Panc1 (cell line): ENCODE measurements around the gene RNF6. TPM values are rescaled to one million over a fixed set of nuclear protein-coding genes. Genes with fewer than 3 reads are reported as not detected.

Experiments used
- ATAC-seq: fragments of 200-7000 bp; cut with Tn5 transposase; 2 replicates; pipeline ENCODE4 v1.9.1; 2020; ENCODE audit warnings: mild to moderate bottlenecking, moderate library complexity
- BruUV-seq: library from RNA; stranded (reverse); fragments of 400-500 nt; replicated peaks from 2 replicates; lab custom pipeline; 2021; lab: Mats Ljungman, UMichigan
- CTCF ChIA-PET: fragments of 300-600 bp; sonication (Branson Sonifier 250); formaldehyde crosslinking; loops from one replicate; lab custom pipeline; 2022; ENCODE audit warnings: antibody characterized with exemption; lab: Charles Lee
- POLR2A ChIA-PET: fragments of 300-600 bp; sonication (Branson Sonifier 250); formaldehyde crosslinking; loops from one replicate; lab custom pipeline; 2022; ENCODE audit warnings: antibody characterized with exemption; lab: Charles Lee
- DNase-seq: peaks from one replicate; pipeline ENCODE4 v3.0.0-alpha.2; 2010; ENCODE audit warnings: low read depth, low spot score
- H3K27ac ChIP-seq: 2 replicates; pipeline ENCODE4 v1.5.1; 2011; ENCODE audit warnings: mild to moderate bottlenecking, low read length, inconsistent platforms
- H3K27me3 ChIP-seq: fragments of 200-500 bp; sonication (Bioruptor generic); 2 replicates; pipeline ENCODE4 v1.6.0; 2014; ENCODE audit warnings: low read length, inconsistent platforms; ENCODE audit not compliant: control insufficient read depth, insufficient read depth
- H3K36me3 ChIP-seq: fragments of 200-500 bp; sonication (Bioruptor generic); 2 replicates; pipeline ENCODE4 v1.5.1; 2014; ENCODE audit warnings: inconsistent platforms, mild to moderate bottlenecking, low read length, moderate library complexity; ENCODE audit not compliant: control insufficient read depth, insufficient read depth
- H3K4me1 ChIP-seq: 2 replicates; pipeline ENCODE4 v1.5.1; 2011; ENCODE audit warnings: inconsistent platforms, mild to moderate bottlenecking, low read length, moderate library complexity; ENCODE audit not compliant: control insufficient read depth, insufficient read depth
- H3K4me3 ChIP-seq, 2 experiments: 2 replicates each; pipeline ENCODE4 v1.5.1; 2011 to 2012; ENCODE audit warnings: low read depth in 2 of 2, low read length in 2 of 2, mild to moderate bottlenecking in 2 of 2, inconsistent platforms in 1 of 2, moderate library complexity in 1 of 2
- H3K9me3 ChIP-seq: fragments of 200-500 bp; sonication (Bioruptor generic); 2 replicates; pipeline ENCODE4 v1.5.1; 2014; ENCODE audit warnings: low read depth, mild to moderate bottlenecking, inconsistent platforms, low read length, moderate library complexity; ENCODE audit not compliant: control insufficient read depth, insufficient read depth
- POLR2AphosphoS5 ChIP-seq: IDR thresholded peaks from 2 replicates; pipeline ENCODE4 v1.6.1; 2012; ENCODE audit warnings: mild to moderate bottlenecking, low read depth, low read length, moderate library complexity
- REST ChIP-seq, 2 experiments: IDR thresholded peaks; 2 replicates each; pipeline ENCODE4 v1.6.1; 2011 to 2012; ENCODE audit warnings: low read depth in 2 of 2, control low read depth in 1 of 2, low read length in 1 of 2, mild to moderate bottlenecking in 1 of 2, moderate library complexity in 1 of 2; ENCODE audit not compliant: insufficient read depth in 1 of 2
- SIN3A ChIP-seq: IDR thresholded peaks from 2 replicates; pipeline ENCODE4 v1.6.1; 2012; ENCODE audit warnings: low read depth, mild to moderate bottlenecking, low read length, moderate library complexity, borderline replicate concordance; ENCODE audit not compliant: insufficient read depth
- TCF7L2 ChIP-seq: IDR thresholded peaks from 2 replicates; pipeline ENCODE4 v1.6.1; 2011; ENCODE audit warnings: mild to moderate bottlenecking, low read depth, low read length, inconsistent platforms
- in situ Hi-C: cut with HindIII; loops from 2 replicates; pipeline ENCODE4 v1.10.0; 2016; ENCODE audit warnings: low sequenced_read_pairs, low pct_unique_long_range_greater_than_20kb
- intact Hi-C: fragments of 100-400 bp; cut with micrococcal nuclease; formaldehyde crosslinking; loops from one replicate; pipeline ENCODE4 v1.10.0; 2022; ENCODE audit not compliant: unreplicated experiment
- total RNA-seq: library from RNA; stranded (reverse); gene quantifications from one replicate; pipeline ENCODE4 v1.2.1, GENCODE V29; 2021; ENCODE audit not compliant: unreplicated experiment
- TF ChIP-seq, protein P1 (sequence below): fragments of 450-650 bp; IDR thresholded peaks from 2 replicates; pipeline ENCODE4 v1.5.1; 2017; ENCODE audit warnings: mild to moderate bottlenecking

RNF6 gene
- total RNA-seq, 1 experiment from 2014 or later: 38.0 TPM

GRCh38 chr13:26247608-26248007, 25.5 kb upstream of the RNF6 start:
- no peak overlapping the region for H3K4me3 ChIP-seq
- ChIA-PET CTCF (no interaction called here), POLR2A (no interaction called here)
- H3K36me3 ChIP-seq: no peaks in the 10 kb centered on the region
- no peaks in the 10 kb centered on the region; the same call in 1 of the 2 replicates for H3K27me3 ChIP-seq
- H3K27ac ChIP-seq: no peak overlapping the region
- in situ Hi-C loops (no loop called here), intact Hi-C loops (no loop called here)
- ATAC-seq (no peak), DNase-seq (no peak)
- H3K4me1 ChIP-seq: no peaks in the 10 kb centered on the region
- no peaks in the 10 kb centered on the region for H3K9me3 ChIP-seq
- TF ChIP-seq, protein P1, sequence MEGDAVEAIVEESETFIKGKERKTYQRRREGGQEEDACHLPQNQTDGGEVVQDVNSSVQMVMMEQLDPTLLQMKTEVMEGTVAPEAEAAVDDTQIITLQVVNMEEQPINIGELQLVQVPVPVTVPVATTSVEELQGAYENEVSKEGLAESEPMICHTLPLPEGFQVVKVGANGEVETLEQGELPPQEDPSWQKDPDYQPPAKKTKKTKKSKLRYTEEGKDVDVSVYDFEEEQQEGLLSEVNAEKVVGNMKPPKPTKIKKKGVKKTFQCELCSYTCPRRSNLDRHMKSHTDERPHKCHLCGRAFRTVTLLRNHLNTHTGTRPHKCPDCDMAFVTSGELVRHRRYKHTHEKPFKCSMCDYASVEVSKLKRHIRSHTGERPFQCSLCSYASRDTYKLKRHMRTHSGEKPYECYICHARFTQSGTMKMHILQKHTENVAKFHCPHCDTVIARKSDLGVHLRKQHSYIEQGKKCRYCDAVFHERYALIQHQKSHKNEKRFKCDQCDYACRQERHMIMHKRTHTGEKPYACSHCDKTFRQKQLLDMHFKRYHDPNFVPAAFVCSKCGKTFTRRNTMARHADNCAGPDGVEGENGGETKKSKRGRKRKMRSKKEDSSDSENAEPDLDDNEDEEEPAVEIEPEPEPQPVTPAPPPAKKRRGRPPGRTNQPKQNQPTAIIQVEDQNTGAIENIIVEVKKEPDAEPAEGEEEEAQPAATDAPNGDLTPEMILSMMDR: no peak
- TF ChIP-seq REST (IDR thresholded peaks at IDR 0.05; ENCODE audit: insufficient read depth in 1 of 2, low read depth in 2 of 2, low read length in 1 of 2) (no peak), SIN3A (no peak), TCF7L2 (no peak), POLR2AphosphoS5 (no peak)
- no TSS peak for BruUV-seq

DNA sequence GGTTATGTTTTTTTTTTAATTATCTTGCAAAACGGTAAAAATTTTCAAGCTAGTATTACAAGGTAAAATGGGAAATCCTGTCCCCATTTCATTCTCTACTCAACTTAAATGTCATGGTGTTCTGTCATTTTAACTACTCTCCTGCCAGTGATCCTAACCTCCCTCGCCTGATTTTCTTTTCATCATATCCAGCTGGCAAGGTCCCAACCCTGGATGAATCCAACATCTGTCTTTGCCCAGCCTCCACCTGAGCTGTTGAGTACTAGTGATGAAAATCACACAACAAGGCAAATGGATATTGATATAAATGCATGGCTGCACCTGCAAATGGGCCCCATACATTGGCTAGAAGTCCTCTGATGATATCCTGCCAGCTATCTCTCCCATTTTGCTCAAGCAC, 24.9 kb upstream of the RNF6 start:
- in situ Hi-C loops: no loop called here
- intact Hi-C loops: no loop called here
- H3K27ac ChIP-seq: no peak overlapping the region
- H3K4me3 ChIP-seq: no peak overlapping the region
- ATAC-seq (no peak), DNase-seq (no peak)
- CTCF ChIA-PET: no interaction called here
- TF ChIP-seq, protein P1: no peak
- no peak for TF ChIP-seq TCF7L2
- TF ChIP-seq POLR2AphosphoS5: no peak
- TF ChIP-seq SIN3A: no peak
- TF ChIP-seq REST (IDR thresholded peaks at IDR 0.05; ENCODE audit: insufficient read depth in 1 of 2, low read depth in 2 of 2, low read length in 1 of 2): no peak
- H3K36me3 ChIP-seq: no peaks in the 10 kb centered on the region
- POLR2A ChIA-PET: no interaction called here
- H3K4me1 ChIP-seq: no peaks in the 10 kb centered on the region
- no peaks in the 10 kb centered on the region for H3K9me3 ChIP-seq
- H3K27me3 ChIP-seq: no peaks in the 10 kb centered on the region; the same call in 1 of the 2 replicates
- no TSS peak for BruUV-seq
